Calu3 (cell line): ENCODE data around the gene SLC30A4. TPM values are rescaled to one million over a fixed set of nuclear protein-coding genes. Genes with fewer than 3 reads are reported as not detected.
"Not testable (repeated sequence)": the region's sequence is repeated elsewhere in the genome, so short reads cannot be mapped to it uniquely, and the experiment has no call there.

Experiments
- BruUV-seq: library from RNA; stranded (reverse); fragments of 400-500 nt; replicated peaks from 2 replicates; lab custom pipeline; 2021; lab: Mats Ljungman, UMichigan
- CTCF ChIA-PET: fragments of 300-600 bp; sonication (Branson Sonifier 250); formaldehyde crosslinking; loops from one replicate; lab custom pipeline; 2022; ENCODE audit warnings: antibody characterized with exemption; lab: Charles Lee
- DNase-seq: peaks from one replicate; pipeline ENCODE4 v3.0.0; 2022
- H3K27ac Mint-ChIP-seq: one replicate; pipeline ENCODE4 v1.8.0; 2022; ENCODE audit warnings: mixed read lengths; ENCODE audit not compliant: unreplicated experiment
- H3K27me3 Mint-ChIP-seq: one replicate; pipeline ENCODE4 v1.8.0; 2022; ENCODE audit warnings: mixed read lengths; ENCODE audit not compliant: unreplicated experiment
- H3K36me3 Mint-ChIP-seq: one replicate; pipeline ENCODE4 v1.8.0; 2022; ENCODE audit warnings: mild to moderate bottlenecking, moderate library complexity, mixed read lengths; ENCODE audit not compliant: insufficient read depth, unreplicated experiment
- H3K4me1 Mint-ChIP-seq: one replicate; pipeline ENCODE4 v1.8.0; 2022; ENCODE audit warnings: mild to moderate bottlenecking, low read depth, mixed read lengths; ENCODE audit not compliant: unreplicated experiment
- H3K4me3 Mint-ChIP-seq: one replicate; pipeline ENCODE4 v1.8.0; 2022; ENCODE audit warnings: mild to moderate bottlenecking, low read depth, moderate library complexity, mixed read lengths; ENCODE audit not compliant: unreplicated experiment
- H3K9me3 Mint-ChIP-seq: one replicate; pipeline ENCODE4 v1.8.0; 2022; ENCODE audit warnings: low read depth, mixed read lengths; ENCODE audit not compliant: unreplicated experiment
- intact Hi-C: fragments of 100-400 bp; cut with micrococcal nuclease; formaldehyde crosslinking; loops from one replicate; pipeline ENCODE4 v1.10.0; 2022; ENCODE audit not compliant: unreplicated experiment
- total RNA-seq: library from RNA; stranded (reverse); gene quantifications from 2 replicates; pipeline ENCODE4 v1.2.3, GENCODE V29; 2022
- TF ChIP-seq, protein P1 (sequence below): fragments of 200-600 bp; IDR thresholded peaks from one replicate; pipeline ENCODE4 v1.8.0; 2022; ENCODE audit warnings: antibody characterized with exemption; ENCODE audit not compliant: unreplicated experiment

SLC30A4 gene
- total RNA-seq, 1 experiment from 2014 or later: 2.3 TPM

GRCh38 chr15:45535486-45536042 is 13.0 kb upstream of the SLC30A4 start:
- peak; percentile 4 for DNase-seq
- CTCF ChIA-PET: interaction anchor here (1.1 kb wide), 1 partner anchor 13 kb away, joined by 5 read pairs; no protein-coding TSS in a partner anchor
- Mint-ChIP-seq H3K27ac (no peak overlapping the region), H3K4me1 (peaks cover 17% of the 10 kb centered on the region), H3K36me3 (no peaks in the 10 kb centered on the region), H3K9me3 (no peaks in the 10 kb centered on the region), H3K4me3 (no peak overlapping the region), H3K27me3 (no peaks in the 10 kb centered on the region)
- intact Hi-C loops: loop anchor here (5.0 kb wide), 1 partner anchor 52 kb away; the partner anchor contains the start of gene BLOC1S6
- no TSS peak for BruUV-seq
- TF ChIP-seq, protein P1, sequence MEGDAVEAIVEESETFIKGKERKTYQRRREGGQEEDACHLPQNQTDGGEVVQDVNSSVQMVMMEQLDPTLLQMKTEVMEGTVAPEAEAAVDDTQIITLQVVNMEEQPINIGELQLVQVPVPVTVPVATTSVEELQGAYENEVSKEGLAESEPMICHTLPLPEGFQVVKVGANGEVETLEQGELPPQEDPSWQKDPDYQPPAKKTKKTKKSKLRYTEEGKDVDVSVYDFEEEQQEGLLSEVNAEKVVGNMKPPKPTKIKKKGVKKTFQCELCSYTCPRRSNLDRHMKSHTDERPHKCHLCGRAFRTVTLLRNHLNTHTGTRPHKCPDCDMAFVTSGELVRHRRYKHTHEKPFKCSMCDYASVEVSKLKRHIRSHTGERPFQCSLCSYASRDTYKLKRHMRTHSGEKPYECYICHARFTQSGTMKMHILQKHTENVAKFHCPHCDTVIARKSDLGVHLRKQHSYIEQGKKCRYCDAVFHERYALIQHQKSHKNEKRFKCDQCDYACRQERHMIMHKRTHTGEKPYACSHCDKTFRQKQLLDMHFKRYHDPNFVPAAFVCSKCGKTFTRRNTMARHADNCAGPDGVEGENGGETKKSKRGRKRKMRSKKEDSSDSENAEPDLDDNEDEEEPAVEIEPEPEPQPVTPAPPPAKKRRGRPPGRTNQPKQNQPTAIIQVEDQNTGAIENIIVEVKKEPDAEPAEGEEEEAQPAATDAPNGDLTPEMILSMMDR: no peak

DNA sequence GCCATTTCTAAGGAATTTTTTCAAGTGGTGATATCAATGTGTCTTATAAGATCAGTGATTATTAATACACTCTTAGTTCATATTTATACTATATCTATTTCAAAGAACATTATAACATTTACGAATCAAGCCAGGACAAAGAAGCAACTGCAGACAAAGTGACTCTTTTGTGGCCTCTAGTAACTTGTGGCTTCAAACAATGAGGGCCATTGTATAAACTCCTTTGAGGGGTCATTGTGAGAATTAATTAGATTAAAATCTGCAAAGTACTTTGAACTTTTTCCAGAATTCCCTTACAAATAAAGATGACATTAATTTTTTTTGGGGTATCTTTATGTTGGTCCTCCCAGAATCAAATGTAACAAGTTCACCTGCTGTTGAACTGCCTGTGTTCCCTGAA is 12.3 kb upstream of the SLC30A4 start:
- CTCF ChIA-PET: interaction anchor here (1.1 kb wide), 1 partner anchor 13 kb away, joined by 5 read pairs; no protein-coding TSS in a partner anchor
- H3K36me3 Mint-ChIP-seq: no peaks in the 10 kb centered on the region
- no peak for DNase-seq
- TF ChIP-seq, protein P1: no peak
- intact Hi-C loops: loop anchor here (5.0 kb wide), 1 partner anchor 52 kb away; the partner anchor contains the start of gene BLOC1S6
- BruUV-seq: no TSS peak
- H3K4me3 Mint-ChIP-seq: no peak overlapping the region
- H3K27ac Mint-ChIP-seq: no peak overlapping the region
- no peaks in the 10 kb centered on the region for H3K9me3 Mint-ChIP-seq
- no peaks in the 10 kb centered on the region for H3K27me3 Mint-ChIP-seq
- H3K4me1 Mint-ChIP-seq: peaks cover 17% of the 10 kb centered on the region

GRCh38 chr15:45532892-45533291 is 10.3 kb upstream of the SLC30A4 start:
- H3K36me3 Mint-ChIP-seq, H3K9me3 Mint-ChIP-seq, H3K27me3 Mint-ChIP-seq, BruUV-seq, H3K27ac Mint-ChIP-seq, H3K4me3 Mint-ChIP-seq, DNase-seq, CTCF ChIA-PET, intact Hi-C loops: not testable (repeated sequence)
- H3K4me1 Mint-ChIP-seq: peaks cover 17% of the 10 kb centered on the region

DNA sequence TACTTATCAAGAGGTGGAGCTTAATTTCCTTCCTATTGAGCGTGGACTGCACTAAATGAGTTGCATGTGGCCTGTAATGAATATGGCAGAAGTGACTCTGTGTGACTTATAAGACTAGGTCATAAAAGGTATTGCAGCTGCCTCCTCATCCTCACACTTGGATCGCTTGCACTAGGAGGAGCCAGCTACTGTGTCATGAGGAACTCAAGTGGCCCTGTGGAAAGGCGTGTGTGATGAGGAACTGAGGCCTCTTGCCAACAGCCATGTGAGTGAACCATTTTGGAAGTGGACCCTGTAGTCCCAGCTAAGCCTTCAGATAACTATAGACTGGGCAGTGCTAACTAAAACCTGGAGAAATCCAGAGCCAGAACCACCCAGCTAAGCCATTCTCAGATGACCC is 7.1 kb upstream of the SLC30A4 start:
- Mint-ChIP-seq H3K4me1 (peaks cover 13% of the 10 kb centered on the region), H3K27me3 (no peaks in the 10 kb centered on the region), H3K27ac (no peak overlapping the region), H3K36me3 (no peaks in the 10 kb centered on the region), H3K9me3 (no peaks in the 10 kb centered on the region), H3K4me3 (no peak overlapping the region)
- BruUV-seq: no TSS peak
- TF ChIP-seq, protein P1: no peak
- CTCF ChIA-PET: no interaction called here
- DNase-seq: no peak
- intact Hi-C loops: no loop called here

GRCh38 chr15:45527086-45527485 is 4.5 kb upstream of the SLC30A4 start:
- Mint-ChIP-seq H3K4me1 (peaks cover 8% of the 10 kb centered on the region), H3K27ac (no peak overlapping the region), H3K36me3 (peaks cover 10% of the 10 kb centered on the region), H3K27me3 (no peaks in the 10 kb centered on the region), H3K9me3 (no peaks in the 10 kb centered on the region), H3K4me3 (no peak overlapping the region)
- no TSS peak for BruUV-seq
- intact Hi-C loops: no loop called here
- TF ChIP-seq, protein P1: no peak
- CTCF ChIA-PET: no interaction called here
- DNase-seq: no peak
